AG04450 (cell line): ENCODE measurements around the gene GUCA2A. TPM values are rescaled to one million over a fixed set of nuclear protein-coding genes. Genes with fewer than 3 reads are reported as not detected.

Experiments used
- CTCF ChIA-PET: fragments of 300-600, 350-600 bp; formaldehyde crosslinking; extraction: SDS; loops from one replicate; lab custom pipeline; 2022; ENCODE audit warnings: antibody characterized with exemption, inconsistent platforms; lab: Charles Lee
- POLR2A ChIA-PET: fragments of 350-600 bp; formaldehyde crosslinking; extraction: SDS; loops from one replicate; lab custom pipeline; 2021; ENCODE audit warnings: antibody characterized with exemption, inconsistent platforms; lab: Yijun Ruan, JAX
- DNase-seq: peaks from one replicate; pipeline ENCODE4 v3.0.0-alpha.2; 2011; ENCODE audit warnings: low read depth, low spot score
- H3K27ac ChIP-seq: one replicate; pipeline ENCODE4 v1.5.1; 2012; ENCODE audit warnings: low read depth, low read length, control low read depth
- H3K27me3 ChIP-seq: one replicate; pipeline ENCODE4 v1.6.0; 2012; ENCODE audit warnings: low read length; ENCODE audit not compliant: control insufficient read depth, insufficient read depth
- H3K4me3 ChIP-seq: 2 replicates; pipeline ENCODE4 v1.5.1; 2011; ENCODE audit warnings: mild to moderate bottlenecking, low read depth, low read length, control low read depth
- H3K9me3 ChIP-seq: 2 replicates; pipeline ENCODE4 v1.5.1; 2012; ENCODE audit warnings: low read length; ENCODE audit not compliant: control insufficient read depth, insufficient read depth
- polyA plus RNA-seq: library from polyadenylated mRNA; depleted of rRNA; stranded (reverse); fragments of >200 nt; gene quantifications from 2 replicates; pipeline ENCODE4 v1.2.3, GENCODE V29; 2011
- TF ChIP-seq, protein P1 (sequence below): IDR thresholded peaks from 2 replicates; pipeline ENCODE4 v1.5.1; 2011; ENCODE audit warnings: low read depth, low read length, control low read depth, inconsistent platforms

GUCA2A gene
- polyA plus RNA-seq, 1 experiment = not detected

DNA sequence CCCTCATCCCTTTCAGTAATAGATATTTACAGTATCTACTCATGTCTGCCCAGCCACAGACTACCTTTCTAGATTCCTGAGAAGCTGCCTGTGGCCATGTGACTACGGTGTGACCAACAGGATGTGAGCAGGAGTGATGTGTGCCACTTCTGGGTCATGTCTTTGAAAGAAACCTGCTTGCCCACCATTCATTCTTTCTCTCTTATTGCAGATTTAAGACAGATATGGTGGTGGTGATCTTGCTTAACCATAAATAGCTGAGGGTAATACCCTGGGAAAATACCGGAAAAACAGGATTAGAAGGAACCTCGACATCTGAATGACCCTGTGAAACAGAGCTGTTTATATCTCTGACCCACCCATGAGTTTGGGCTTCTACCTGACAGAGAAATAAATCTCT, 41.6 kb upstream of the GUCA2A start:
- Histone ChIP-seq H3K27ac (no peak overlapping the region), H3K27me3 (no peaks in the 10 kb centered on the region), H3K4me3 (no peak overlapping the region), H3K9me3 (no peaks in the 10 kb centered on the region)
- ChIA-PET CTCF (interaction anchor here (2.0 kb wide), 1 partner anchor 33 kb away, joined by 9 read pairs; no protein-coding TSS in a partner anchor), POLR2A (no interaction called here)
- DNase-seq = no peak
- TF ChIP-seq, protein P1, sequence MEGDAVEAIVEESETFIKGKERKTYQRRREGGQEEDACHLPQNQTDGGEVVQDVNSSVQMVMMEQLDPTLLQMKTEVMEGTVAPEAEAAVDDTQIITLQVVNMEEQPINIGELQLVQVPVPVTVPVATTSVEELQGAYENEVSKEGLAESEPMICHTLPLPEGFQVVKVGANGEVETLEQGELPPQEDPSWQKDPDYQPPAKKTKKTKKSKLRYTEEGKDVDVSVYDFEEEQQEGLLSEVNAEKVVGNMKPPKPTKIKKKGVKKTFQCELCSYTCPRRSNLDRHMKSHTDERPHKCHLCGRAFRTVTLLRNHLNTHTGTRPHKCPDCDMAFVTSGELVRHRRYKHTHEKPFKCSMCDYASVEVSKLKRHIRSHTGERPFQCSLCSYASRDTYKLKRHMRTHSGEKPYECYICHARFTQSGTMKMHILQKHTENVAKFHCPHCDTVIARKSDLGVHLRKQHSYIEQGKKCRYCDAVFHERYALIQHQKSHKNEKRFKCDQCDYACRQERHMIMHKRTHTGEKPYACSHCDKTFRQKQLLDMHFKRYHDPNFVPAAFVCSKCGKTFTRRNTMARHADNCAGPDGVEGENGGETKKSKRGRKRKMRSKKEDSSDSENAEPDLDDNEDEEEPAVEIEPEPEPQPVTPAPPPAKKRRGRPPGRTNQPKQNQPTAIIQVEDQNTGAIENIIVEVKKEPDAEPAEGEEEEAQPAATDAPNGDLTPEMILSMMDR = no peak

DNA sequence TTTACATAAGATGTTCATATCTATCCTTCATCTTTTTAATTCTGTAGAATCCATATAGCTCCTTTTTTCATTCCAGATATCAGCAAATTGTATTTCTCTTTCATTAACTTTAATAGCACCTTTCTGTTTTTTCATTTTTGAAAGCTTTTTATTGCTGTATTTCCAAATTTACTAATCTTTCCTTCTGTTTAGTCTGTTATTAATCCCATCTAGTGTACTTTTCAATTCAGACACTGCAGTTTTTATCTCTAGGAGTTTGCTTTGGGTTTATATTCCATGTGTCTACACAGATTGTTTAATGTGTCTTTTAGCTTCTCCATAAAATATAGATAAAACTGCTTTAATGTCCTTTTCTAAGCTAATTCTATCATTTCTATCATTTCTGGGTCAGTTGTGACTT, 37.4 kb upstream of the GUCA2A start:
- CTCF ChIA-PET = interaction anchor here (1.8 kb wide), 1 partner anchor 29 kb away, joined by 7 read pairs; no protein-coding TSS in a partner anchor
- Histone ChIP-seq H3K4me3 (no peak overlapping the region), H3K27ac (no peak overlapping the region), H3K9me3 (no peaks in the 10 kb centered on the region), H3K27me3 (no peaks in the 10 kb centered on the region)
- POLR2A ChIA-PET = no interaction called here
- TF ChIP-seq, protein P1 = no peak
- no peak for DNase-seq

GRCh38 chr1:42198251-42198650, 33.7 kb upstream of the GUCA2A start:
- POLR2A ChIA-PET = interaction anchor here (0.6 kb wide), 1 partner anchor 1758 kb away, joined by 6 read pairs; no protein-coding TSS in a partner anchor
- CTCF ChIA-PET = interaction anchor here (0.9 kb wide), 1 partner anchor 25 kb away, joined by 3 read pairs; no protein-coding TSS in a partner anchor
- no peak for DNase-seq
- Histone ChIP-seq H3K9me3 (no peaks in the 10 kb centered on the region), H3K27me3 (no peaks in the 10 kb centered on the region), H3K27ac (no peak overlapping the region), H3K4me3 (no peak overlapping the region)
- TF ChIP-seq, protein P1 = no peak

- DNase-seq = no peak
- POLR2A ChIA-PET = no interaction called here
- Histone ChIP-seq H3K4me3 (no peak overlapping the region), H3K27ac (no peak overlapping the region), H3K9me3 (no peaks in the 10 kb centered on the region), H3K27me3 (no peaks in the 10 kb centered on the region)
- CTCF ChIA-PET = interaction anchor here (1.0 kb wide), 1 partner anchor 14 kb away, joined by 3 read pairs; no protein-coding TSS in a partner anchor
- TF ChIP-seq, protein P1 = no peak
These were observed 31.3 kb upstream of the GUCA2A start for GRCh38 chr1:42195841-42196240.

- H3K27ac ChIP-seq = no peak overlapping the region
- H3K27me3 ChIP-seq = no peaks in the 10 kb centered on the region
- ChIA-PET POLR2A (no interaction called here), CTCF (interaction anchor here (2.7 kb wide), 1 partner anchor 18 kb away, joined by 16 read pairs; no protein-coding TSS in a partner anchor)
- DNase-seq = no peak
- TF ChIP-seq, protein P1 = no peak
- H3K4me3 ChIP-seq = no peak overlapping the region
- no peaks in the 10 kb centered on the region for H3K9me3 ChIP-seq
These were observed 27.6 kb upstream of the GUCA2A start for GRCh38 chr1:42192106-42192505.
